NB4 (cell line): ENCODE data around the gene PMEPA1.

ENCODE experiments used
- CTCF ChIP-seq: IDR thresholded peaks from one replicate; pipeline ENCODE4 v1.5.1; 2012; ENCODE audit warnings: low read depth, low read length
- MAX ChIP-seq: IDR thresholded peaks from 2 replicates; pipeline ENCODE4 v1.6.1; 2011; ENCODE audit warnings: low read depth, low read length
- POLR2A ChIP-seq: IDR thresholded peaks from 2 replicates; pipeline ENCODE4 v1.6.1; 2011; ENCODE audit warnings: mild to moderate bottlenecking; ENCODE audit not compliant: insufficient read length; ENCODE audit errors: extremely low read depth

- no peak for TF ChIP-seq CTCF
- no peak for TF ChIP-seq MAX
- no peak for TF ChIP-seq POLR2A
Observed at GRCh38 chr20:57670288-57671071, 39.3 kb downstream of the PMEPA1 start.
